Measurements from ENCODE around the gene SPDYE4.

Gene SPDYE4

DNA sequence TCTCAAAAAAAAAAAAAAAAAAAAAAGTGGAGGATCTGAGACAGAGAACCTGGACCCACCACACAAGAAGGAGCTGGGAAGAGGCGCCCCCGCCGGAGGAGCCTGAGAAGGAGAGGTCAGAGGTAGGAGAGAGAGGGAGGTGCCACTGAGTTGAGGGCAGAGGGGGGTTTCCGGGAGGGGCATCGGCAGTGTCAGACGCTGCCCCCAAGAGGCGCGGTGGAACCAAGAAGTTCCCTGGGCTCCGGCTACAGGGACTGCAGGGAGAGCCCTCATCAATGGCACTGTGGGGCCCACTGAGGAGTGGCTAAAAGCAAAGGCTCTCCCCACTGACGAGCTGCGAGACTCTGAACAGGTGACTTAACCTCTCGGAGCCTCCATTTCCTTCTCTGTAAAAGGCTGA lies 17.9 kb downstream of the SPDYE4 start:
- no peak for ATAC-seq
- TF ChIP-seq ZNF565 (CRISPR knock-in tag; conservative IDR thresholded peaks at IDR 0.05; ENCODE audit: low read depth), result no peak
- no peak for TF ChIP-seq TCF4 (CRISPR knock-in tag; IDR thresholded peaks at IDR 0.05; ENCODE audit: borderline replicate concordance)
- no peak for TF ChIP-seq SNAI2 (CRISPR knock-in tag; IDR thresholded peaks at IDR 0.05)
- no peak for TF ChIP-seq PPARA (CRISPR knock-in tag; IDR thresholded peaks at IDR 0.05; ENCODE audit: borderline replicate concordance)
- TF ChIP-seq CSDC2 (CRISPR knock-in tag; IDR thresholded peaks at IDR 0.05), result no peak
- no peak for TF ChIP-seq ESRRG (CRISPR knock-in tag; IDR thresholded peaks at IDR 0.05)
- TF ChIP-seq OSR1 (CRISPR knock-in tag; IDR thresholded peaks at IDR 0.05), result no peak
- TF ChIP-seq GLIS3 (CRISPR knock-in tag; IDR thresholded peaks at IDR 0.05), result no peak
- no peak for TF ChIP-seq ZNF70 (CRISPR knock-in tag; IDR thresholded peaks at IDR 0.05)
- TF ChIP-seq, protein P1, sequence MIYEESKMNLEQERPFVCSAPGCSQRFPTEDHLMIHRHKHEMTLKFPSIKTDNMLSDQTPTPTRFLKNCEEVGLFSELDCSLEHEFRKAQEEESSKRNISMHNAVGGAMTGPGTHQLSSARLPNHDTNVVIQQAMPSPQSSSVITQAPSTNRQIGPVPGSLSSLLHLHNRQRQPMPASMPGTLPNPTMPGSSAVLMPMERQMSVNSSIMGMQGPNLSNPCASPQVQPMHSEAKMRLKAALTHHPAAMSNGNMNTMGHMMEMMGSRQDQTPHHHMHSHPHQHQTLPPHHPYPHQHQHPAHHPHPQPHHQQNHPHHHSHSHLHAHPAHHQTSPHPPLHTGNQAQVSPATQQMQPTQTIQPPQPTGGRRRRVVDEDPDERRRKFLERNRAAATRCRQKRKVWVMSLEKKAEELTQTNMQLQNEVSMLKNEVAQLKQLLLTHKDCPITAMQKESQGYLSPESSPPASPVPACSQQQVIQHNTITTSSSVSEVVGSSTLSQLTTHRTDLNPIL (CRISPR knock-in tag; IDR thresholded peaks at IDR 0.05; ENCODE audit: low read depth), result no peak
- TF ChIP-seq ARNTL (CRISPR knock-in tag; IDR thresholded peaks at IDR 0.05; ENCODE audit: borderline replicate concordance, low read depth), result no peak
- TF ChIP-seq ZFP3 (CRISPR knock-in tag; IDR thresholded peaks at IDR 0.05), result no peak

DNA sequence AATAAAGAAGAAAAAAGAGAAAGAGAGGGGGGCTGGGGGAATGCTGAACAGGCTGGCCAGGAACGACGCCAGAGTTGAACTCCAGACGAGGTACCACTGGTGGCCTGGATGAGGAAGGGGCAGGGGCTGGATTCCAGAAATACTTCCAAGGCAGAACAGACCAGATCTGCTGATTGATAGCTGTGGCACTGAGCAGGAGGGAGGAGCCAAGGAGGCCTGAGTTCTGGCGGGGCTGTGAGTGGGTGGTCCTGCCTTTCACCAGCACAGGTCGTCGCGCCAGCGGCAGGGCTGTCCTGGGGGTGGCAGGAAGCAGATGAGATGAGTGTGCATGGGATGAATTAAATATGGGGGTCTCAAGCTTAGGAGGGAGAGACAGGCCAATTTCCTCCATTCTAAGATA lies 19.2 kb downstream of the SPDYE4 start:
- no peak for ATAC-seq
- TF ChIP-seq BACH2 (CRISPR knock-in tag; IDR thresholded peaks at IDR 0.05; ENCODE audit: borderline replicate concordance), result no peak
- no peak for TF ChIP-seq ARNTL (CRISPR knock-in tag; IDR thresholded peaks at IDR 0.05; ENCODE audit: borderline replicate concordance, low read depth)
- TF ChIP-seq ZFP3 (CRISPR knock-in tag; IDR thresholded peaks at IDR 0.05), result no peak
- TF ChIP-seq ESRRG (CRISPR knock-in tag; IDR thresholded peaks at IDR 0.05), result no peak
- TF ChIP-seq ZNF565 (CRISPR knock-in tag; conservative IDR thresholded peaks at IDR 0.05; ENCODE audit: low read depth), result no peak
- no peak for TF ChIP-seq SNAI2 (CRISPR knock-in tag; IDR thresholded peaks at IDR 0.05)
- TF ChIP-seq ZNF70 (CRISPR knock-in tag; IDR thresholded peaks at IDR 0.05), result no peak
- no peak for TF ChIP-seq ZC3H10 (CRISPR knock-in tag; IDR thresholded peaks at IDR 0.05)
- TF ChIP-seq, protein P2, sequence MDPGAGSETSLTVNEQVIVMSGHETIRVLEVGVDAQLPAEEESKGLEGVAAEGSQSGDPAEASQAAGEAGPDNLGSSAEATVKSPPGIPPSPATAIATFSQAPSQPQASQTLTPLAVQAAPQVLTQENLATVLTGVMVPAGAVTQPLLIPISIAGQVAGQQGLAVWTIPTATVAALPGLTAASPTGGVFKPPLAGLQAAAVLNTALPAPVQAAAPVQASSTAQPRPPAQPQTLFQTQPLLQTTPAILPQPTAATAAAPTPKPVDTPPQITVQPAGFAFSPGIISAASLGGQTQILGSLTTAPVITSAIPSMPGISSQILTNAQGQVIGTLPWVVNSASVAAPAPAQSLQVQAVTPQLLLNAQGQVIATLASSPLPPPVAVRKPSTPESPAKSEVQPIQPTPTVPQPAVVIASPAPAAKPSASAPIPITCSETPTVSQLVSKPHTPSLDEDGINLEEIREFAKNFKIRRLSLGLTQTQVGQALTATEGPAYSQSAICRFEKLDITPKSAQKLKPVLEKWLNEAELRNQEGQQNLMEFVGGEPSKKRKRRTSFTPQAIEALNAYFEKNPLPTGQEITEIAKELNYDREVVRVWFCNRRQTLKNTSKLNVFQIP (CRISPR knock-in tag; IDR thresholded peaks at IDR 0.05; ENCODE audit: borderline replicate concordance, low read depth), result no peak
- no peak for TF ChIP-seq CSRNP3 (CRISPR knock-in tag; IDR thresholded peaks at IDR 0.05)
- TF ChIP-seq, protein P1 (CRISPR knock-in tag; IDR thresholded peaks at IDR 0.05; ENCODE audit: low read depth), result no peak
- TF ChIP-seq ISL1 (CRISPR knock-in tag; IDR thresholded peaks at IDR 0.05), result no peak
- TF ChIP-seq ZNF8 (CRISPR knock-in tag; IDR thresholded peaks at IDR 0.05), result no peak
- TF ChIP-seq ZFP30 (CRISPR knock-in tag; IDR thresholded peaks at IDR 0.05), result no peak
- TF ChIP-seq RARB (CRISPR knock-in tag; IDR thresholded peaks at IDR 0.05), result no peak
- TF ChIP-seq TCF4 (CRISPR knock-in tag; IDR thresholded peaks at IDR 0.05; ENCODE audit: borderline replicate concordance), result no peak
- no peak for TF ChIP-seq PPARA (CRISPR knock-in tag; IDR thresholded peaks at IDR 0.05; ENCODE audit: borderline replicate concordance)

- TF ChIP-seq CSDC2 (CRISPR knock-in tag; IDR thresholded peaks at IDR 0.05), result no peak
- TF ChIP-seq ZNF70 (CRISPR knock-in tag; IDR thresholded peaks at IDR 0.05), result no peak
- TF ChIP-seq PATZ1 (CRISPR knock-in tag; IDR thresholded peaks at IDR 0.05; ENCODE audit: borderline replicate concordance), result no peak
- no peak for TF ChIP-seq ESRRG (CRISPR knock-in tag; IDR thresholded peaks at IDR 0.05)
- no peak for ATAC-seq
These were observed 21.6 kb downstream of the SPDYE4 start for GRCh38 chr17:8736796-8737195.

- ATAC-seq, result no peak
- TF ChIP-seq ESRRG (CRISPR knock-in tag; IDR thresholded peaks at IDR 0.05), result no peak
- no peak for TF ChIP-seq ZNF8 (CRISPR knock-in tag; IDR thresholded peaks at IDR 0.05)
- no peak for TF ChIP-seq CSRNP3 (CRISPR knock-in tag; IDR thresholded peaks at IDR 0.05)
- TF ChIP-seq, protein P2 (CRISPR knock-in tag; IDR thresholded peaks at IDR 0.05; ENCODE audit: borderline replicate concordance, low read depth), result no peak
- no peak for TF ChIP-seq ZC3H10 (CRISPR knock-in tag; IDR thresholded peaks at IDR 0.05)
- no peak for TF ChIP-seq SNAI2 (CRISPR knock-in tag; IDR thresholded peaks at IDR 0.05)
- no peak for TF ChIP-seq ZFP3 (CRISPR knock-in tag; IDR thresholded peaks at IDR 0.05)
- TF ChIP-seq TCF4 (CRISPR knock-in tag; IDR thresholded peaks at IDR 0.05; ENCODE audit: borderline replicate concordance), result no peak
- no peak for TF ChIP-seq GLIS3 (CRISPR knock-in tag; IDR thresholded peaks at IDR 0.05)
- TF ChIP-seq PPARA (CRISPR knock-in tag; IDR thresholded peaks at IDR 0.05; ENCODE audit: borderline replicate concordance), result no peak
- no peak for TF ChIP-seq ZNF70 (CRISPR knock-in tag; IDR thresholded peaks at IDR 0.05)
- TF ChIP-seq TOX (CRISPR knock-in tag; IDR thresholded peaks at IDR 0.05; ENCODE audit: borderline replicate concordance), result no peak
- TF ChIP-seq ISL1 (CRISPR knock-in tag; IDR thresholded peaks at IDR 0.05), result no peak
These were observed 22.0 kb downstream of the SPDYE4 start for GRCh38 chr17:8736362-8736761.

Measured in SK-N-SH treated with all-trans-retinoic acid at 6 μM for 48 hours (cell line).